HEK293 (cell line): ENCODE results near the gene RRAGC.

Source experiments
- CTCF ChIP-seq: fragments of 450-650 bp; formaldehyde crosslinking; IDR thresholded peaks from 2 replicates; pipeline ENCODE4 v1.5.1; 2016; ENCODE audit warnings: missing biosample characterization, missing genetic modification characterization
- PBX3 ChIP-seq: sonication (generic); formaldehyde crosslinking; IDR thresholded peaks from 2 replicates; pipeline ENCODE4 v1.8.1; 2022; ENCODE audit warnings: mild to moderate bottlenecking, moderate library complexity, missing genetic modification reagents
- SETDB1 ChIP-seq: IDR thresholded peaks from one replicate; pipeline ENCODE4 v1.6.1; 2017; ENCODE audit warnings: mild to moderate bottlenecking, low read length, moderate library complexity, mixed read lengths; ENCODE audit not compliant: insufficient read length
- ZBTB8A ChIP-seq: fragments of 450-650 bp; formaldehyde crosslinking; IDR thresholded peaks from 2 replicates; pipeline ENCODE4 v1.5.1; 2016; ENCODE audit warnings: missing biosample characterization, missing genetic modification characterization
- ZNF121 ChIP-seq: fragments of 450-650 bp; formaldehyde crosslinking; IDR thresholded peaks from 2 replicates; pipeline ENCODE4 v1.5.1; 2016; ENCODE audit warnings: missing biosample characterization, missing genetic modification characterization
- ZNF184 ChIP-seq: fragments of 450-650 bp; IDR thresholded peaks from 2 replicates; pipeline ENCODE4 v1.5.1; 2018; ENCODE audit warnings: missing biosample characterization, mild to moderate bottlenecking, missing genetic modification characterization
- ZNF239 ChIP-seq: fragments of 450-650 bp; formaldehyde crosslinking; IDR thresholded peaks from 2 replicates; pipeline ENCODE4 v1.5.1; 2016; ENCODE audit warnings: missing biosample characterization, missing genetic modification characterization
- ZNF280D ChIP-seq: fragments of 450-650 bp; formaldehyde crosslinking; IDR thresholded peaks from 2 replicates; pipeline ENCODE4 v1.5.1; 2016; ENCODE audit warnings: missing biosample characterization, missing genetic modification characterization
- ZNF391 ChIP-seq: fragments of 450-650 bp; formaldehyde crosslinking; IDR thresholded peaks from 2 replicates; pipeline ENCODE4 v1.5.1; 2016; ENCODE audit warnings: low read depth, missing biosample characterization, missing genetic modification characterization, borderline replicate concordance
- ZNF561 ChIP-seq: fragments of 450-650 bp; IDR thresholded peaks from 2 replicates; pipeline ENCODE4 v1.5.1; 2018; ENCODE audit warnings: missing biosample characterization, missing genetic modification characterization, borderline replicate concordance

GRCh38 chr1:38905985-38906384, 46.4 kb upstream of the RRAGC start:
- TF ChIP-seq ZBTB8A (tag by site-specific recombination) (no peak), SETDB1 (peak; percentile 83), ZNF391 (tag by site-specific recombination) (no peak), ZNF239 (tag by site-specific recombination) (no peak), ZNF121 (tag by site-specific recombination) (no peak), CTCF (tag by site-specific recombination) (no peak), ZNF561 (no peak), PBX3 (CRISPR knock-in tag) (no peak), ZNF184 (tag by site-specific recombination) (no peak), ZNF280D (tag by site-specific recombination) (no peak)
